Prostate gland (tissue), 2 donors: ENCODE measurements around the gene STK39.

Source experiments
- POLR2A ChIP-seq: fragments of 450-650 bp; IDR thresholded peaks from one replicate; pipeline ENCODE4 v1.6.1; 2016; ENCODE audit warnings: antibody characterized with exemption, mild to moderate bottlenecking
- POLR2AphosphoS5 ChIP-seq: sonication (generic); formaldehyde crosslinking; IDR thresholded peaks from one replicate; pipeline ENCODE4 v1.6.1; 2017; ENCODE audit warnings: antibody characterized with exemption
- TF ChIP-seq, protein P1 (sequence below), 4 experiments: fragments of 200-600 bp in 2 of 4; fragments of 450-650 bp in 2 of 4; sonication (generic) in 2 of 4; IDR thresholded peaks; 1 replicate in 3 of 4; 2 replicates in 1 of 4; pipeline ENCODE4 v1.5.1; 2016 to 2019; ENCODE audit warnings: antibody characterized with exemption in 4 of 4, mild to moderate bottlenecking in 2 of 4, moderate library complexity in 2 of 4

GRCh38 chr2:168247341-168248261 lies at the start of gene STK39:
- TF ChIP-seq, protein P1, sequence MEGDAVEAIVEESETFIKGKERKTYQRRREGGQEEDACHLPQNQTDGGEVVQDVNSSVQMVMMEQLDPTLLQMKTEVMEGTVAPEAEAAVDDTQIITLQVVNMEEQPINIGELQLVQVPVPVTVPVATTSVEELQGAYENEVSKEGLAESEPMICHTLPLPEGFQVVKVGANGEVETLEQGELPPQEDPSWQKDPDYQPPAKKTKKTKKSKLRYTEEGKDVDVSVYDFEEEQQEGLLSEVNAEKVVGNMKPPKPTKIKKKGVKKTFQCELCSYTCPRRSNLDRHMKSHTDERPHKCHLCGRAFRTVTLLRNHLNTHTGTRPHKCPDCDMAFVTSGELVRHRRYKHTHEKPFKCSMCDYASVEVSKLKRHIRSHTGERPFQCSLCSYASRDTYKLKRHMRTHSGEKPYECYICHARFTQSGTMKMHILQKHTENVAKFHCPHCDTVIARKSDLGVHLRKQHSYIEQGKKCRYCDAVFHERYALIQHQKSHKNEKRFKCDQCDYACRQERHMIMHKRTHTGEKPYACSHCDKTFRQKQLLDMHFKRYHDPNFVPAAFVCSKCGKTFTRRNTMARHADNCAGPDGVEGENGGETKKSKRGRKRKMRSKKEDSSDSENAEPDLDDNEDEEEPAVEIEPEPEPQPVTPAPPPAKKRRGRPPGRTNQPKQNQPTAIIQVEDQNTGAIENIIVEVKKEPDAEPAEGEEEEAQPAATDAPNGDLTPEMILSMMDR (IDR thresholded peaks at IDR 0.05): peak in 3 of 4 experiments; percentile 9 to 16 (median 9)
- TF ChIP-seq POLR2AphosphoS5 (peak; percentile 19), POLR2A (no peak)
